Measurements from ENCODE around the gene KCNMA1. TPM values are rescaled to one million over a fixed set of nuclear protein-coding genes. Genes with fewer than 3 reads are reported as not detected.

The KCNMA1 gene
- polyA plus RNA-seq, 1 donor = 19.6 TPM

- Histone ChIP-seq H3K27me3 (ENCODE audit: control insufficient read depth, insufficient read depth, low read length) (peaks cover 8% of the 10 kb centered on the region), H3K4me3 (ENCODE audit: low read length) (no peak overlapping the region), H3K36me3 (ENCODE audit: control insufficient read depth, insufficient read depth, low read length) (no peaks in the 10 kb centered on the region), H3K9me3 (ENCODE audit: control insufficient read depth, low read depth, low read length) (no peaks in the 10 kb centered on the region), H3K27ac (ENCODE audit: low read length) (no peak overlapping the region), H3K4me1 (ENCODE audit: control insufficient read depth, insufficient read depth, low read length) (peaks cover 8% of the 10 kb centered on the region)
- 0% methylated on average over 1 of the region's 6 CpGs for WGBS (ENCODE audit: insufficient coverage, low lambda C conversion rate)
- no peak for DNase-seq
Observed at GRCh38 chr10:77251297-77252013, 386.2 kb downstream of the KCNMA1 start.

- H3K27ac ChIP-seq (ENCODE audit: low read length) = no peak overlapping the region
- no peaks in the 10 kb centered on the region for H3K36me3 ChIP-seq (ENCODE audit: control insufficient read depth, insufficient read depth, low read length)
- H3K9me3 ChIP-seq (ENCODE audit: control insufficient read depth, low read depth, low read length) = no peaks in the 10 kb centered on the region
- no peak for DNase-seq
- peaks cover 8% of the 10 kb centered on the region for H3K4me1 ChIP-seq (ENCODE audit: control insufficient read depth, insufficient read depth, low read length)
- no CpG with 5 or more reads among the region's 3 CpGs for WGBS (ENCODE audit: insufficient coverage, low lambda C conversion rate)
- H3K4me3 ChIP-seq (ENCODE audit: low read length) = no peak overlapping the region
- peaks cover 8% of the 10 kb centered on the region for H3K27me3 ChIP-seq (ENCODE audit: control insufficient read depth, insufficient read depth, low read length)
Observed at GRCh38 chr10:77249901-77250459, 387.6 kb downstream of the KCNMA1 start.

GRCh38 chr10:77248104-77248790 is 389.4 kb downstream of the KCNMA1 start:
- no peaks in the 10 kb centered on the region for H3K9me3 ChIP-seq (ENCODE audit: control insufficient read depth, low read depth, low read length)
- 94% methylated on average over 2 of the region's 5 CpGs for WGBS (ENCODE audit: insufficient coverage, low lambda C conversion rate)
- H3K4me1 ChIP-seq (ENCODE audit: control insufficient read depth, insufficient read depth, low read length) = peaks cover 8% of the 10 kb centered on the region
- H3K27me3 ChIP-seq (ENCODE audit: control insufficient read depth, insufficient read depth, low read length) = peaks cover 8% of the 10 kb centered on the region
- no peak for DNase-seq
- H3K27ac ChIP-seq (ENCODE audit: low read length) = no peak overlapping the region
- H3K36me3 ChIP-seq (ENCODE audit: control insufficient read depth, insufficient read depth, low read length) = no peaks in the 10 kb centered on the region
- H3K4me3 ChIP-seq (ENCODE audit: low read length) = no peak overlapping the region

GRCh38 chr10:77247031-77247990 is 390.3 kb downstream of the KCNMA1 start:
- peak; percentile 48 to 72 for DNase-seq
- peaks cover 8% of the 10 kb centered on the region for H3K27me3 ChIP-seq (ENCODE audit: control insufficient read depth, insufficient read depth, low read length)
- no peaks in the 10 kb centered on the region for H3K9me3 ChIP-seq (ENCODE audit: control insufficient read depth, low read depth, low read length)
- H3K27ac ChIP-seq (ENCODE audit: low read length) = no peak overlapping the region
- no peak overlapping the region for H3K4me3 ChIP-seq (ENCODE audit: low read length)
- no peaks in the 10 kb centered on the region for H3K36me3 ChIP-seq (ENCODE audit: control insufficient read depth, insufficient read depth, low read length)
- WGBS (ENCODE audit: insufficient coverage, low lambda C conversion rate) = 47% methylated on average over 4 of the region's 12 CpGs
- peaks cover 8% of the 10 kb centered on the region for H3K4me1 ChIP-seq (ENCODE audit: control insufficient read depth, insufficient read depth, low read length)

GRCh38 chr10:77245953-77246352 is 391.7 kb downstream of the KCNMA1 start:
- Histone ChIP-seq H3K9me3 (ENCODE audit: control insufficient read depth, low read depth, low read length) (no peaks in the 10 kb centered on the region), H3K27ac (ENCODE audit: low read length) (no peak overlapping the region), H3K4me1 (ENCODE audit: control insufficient read depth, insufficient read depth, low read length) (peaks cover 8% of the 10 kb centered on the region), H3K4me3 (ENCODE audit: low read length) (no peak overlapping the region), H3K27me3 (ENCODE audit: control insufficient read depth, insufficient read depth, low read length) (peaks cover 8% of the 10 kb centered on the region), H3K36me3 (ENCODE audit: control insufficient read depth, insufficient read depth, low read length) (no peaks in the 10 kb centered on the region)
- DNase-seq = no peak
- no CpG with 5 or more reads among the region's 1 CpG for WGBS (ENCODE audit: insufficient coverage, low lambda C conversion rate)

- Histone ChIP-seq H3K4me1 (ENCODE audit: control insufficient read depth, insufficient read depth, low read length) (peaks cover 8% of the 10 kb centered on the region), H3K27me3 (ENCODE audit: control insufficient read depth, insufficient read depth, low read length) (peaks cover 5% of the 10 kb centered on the region), H3K36me3 (ENCODE audit: control insufficient read depth, insufficient read depth, low read length) (no peaks in the 10 kb centered on the region), H3K9me3 (ENCODE audit: control insufficient read depth, low read depth, low read length) (no peaks in the 10 kb centered on the region), H3K27ac (ENCODE audit: low read length) (no peak overlapping the region), H3K4me3 (ENCODE audit: low read length) (no peak overlapping the region)
- no CpG with 5 or more reads among the region's 2 CpGs for WGBS (ENCODE audit: insufficient coverage, low lambda C conversion rate)
- no peak for DNase-seq
Observed at GRCh38 chr10:77244746-77245145, 392.9 kb downstream of the KCNMA1 start.

- no CpG with 5 or more reads among the region's 2 CpGs for WGBS (ENCODE audit: insufficient coverage, low lambda C conversion rate)
- Histone ChIP-seq H3K4me1 (ENCODE audit: control insufficient read depth, insufficient read depth, low read length) (peaks cover 8% of the 10 kb centered on the region), H3K36me3 (ENCODE audit: control insufficient read depth, insufficient read depth, low read length) (no peaks in the 10 kb centered on the region), H3K4me3 (ENCODE audit: low read length) (no peak overlapping the region), H3K27ac (ENCODE audit: low read length) (no peak overlapping the region), H3K27me3 (ENCODE audit: control insufficient read depth, insufficient read depth, low read length) (peaks cover 5% of the 10 kb centered on the region), H3K9me3 (ENCODE audit: control insufficient read depth, low read depth, low read length) (no peaks in the 10 kb centered on the region)
- DNase-seq = no peak
Observed at GRCh38 chr10:77244286-77244685, 393.3 kb downstream of the KCNMA1 start.

GRCh38 chr10:77241350-77241725 is 396.3 kb downstream of the KCNMA1 start:
- no peak for DNase-seq
- H3K36me3 ChIP-seq (ENCODE audit: control insufficient read depth, insufficient read depth, low read length) = no peaks in the 10 kb centered on the region
- H3K4me1 ChIP-seq (ENCODE audit: control insufficient read depth, insufficient read depth, low read length) = no peaks in the 10 kb centered on the region
- WGBS (ENCODE audit: insufficient coverage, low lambda C conversion rate) = no CpG with 5 or more reads among the region's 3 CpGs
- H3K27me3 ChIP-seq (ENCODE audit: control insufficient read depth, insufficient read depth, low read length) = no peaks in the 10 kb centered on the region
- no peaks in the 10 kb centered on the region for H3K9me3 ChIP-seq (ENCODE audit: control insufficient read depth, low read depth, low read length)
- H3K27ac ChIP-seq (ENCODE audit: low read length) = no peak overlapping the region
- H3K4me3 ChIP-seq (ENCODE audit: low read length) = no peak overlapping the region

- Histone ChIP-seq H3K36me3 (ENCODE audit: control insufficient read depth, insufficient read depth, low read length) (no peaks in the 10 kb centered on the region), H3K4me1 (ENCODE audit: control insufficient read depth, insufficient read depth, low read length) (no peaks in the 10 kb centered on the region), H3K9me3 (ENCODE audit: control insufficient read depth, low read depth, low read length) (no peaks in the 10 kb centered on the region), H3K4me3 (ENCODE audit: low read length) (no peak overlapping the region), H3K27me3 (ENCODE audit: control insufficient read depth, insufficient read depth, low read length) (no peaks in the 10 kb centered on the region), H3K27ac (ENCODE audit: low read length) (peak overlapping the region; percentile 16)
- WGBS (ENCODE audit: insufficient coverage, low lambda C conversion rate) = 93% methylated on average over 3 of the region's 4 CpGs
- no peak for DNase-seq
Observed at GRCh38 chr10:77240706-77241349, 396.8 kb downstream of the KCNMA1 start.
